Activated T-helper 17 cell treated with anti-CD3 and anti-CD28 coated beads, Interleukin-2, amount 50 U/mL, for 72 hours (primary cell): Measurements from ENCODE around the gene C3orf22. TPM values are rescaled to one million over a fixed set of nuclear protein-coding genes. Genes with fewer than 3 reads are reported as not detected.

ENCODE experiments used
- ATAC-seq: fragments of 150-1000 bp; cut with Tn5 transposase; replicated peaks from 2 replicates; pipeline ENCODE4 v1.10.0; 2021; ENCODE audit warnings: mild to moderate bottlenecking, moderate library complexity
- H3K27ac Mint-ChIP-seq: one replicate; pipeline ENCODE4 v1.8.0; 2022; ENCODE audit warnings: mixed read lengths
- H3K27me3 Mint-ChIP-seq: one replicate; pipeline ENCODE4 v1.8.0; 2022; ENCODE audit warnings: mixed read lengths
- H3K36me3 Mint-ChIP-seq: one replicate; pipeline ENCODE4 v1.8.0; 2022; ENCODE audit warnings: low read depth, mild to moderate bottlenecking, mixed read lengths
- H3K4me1 Mint-ChIP-seq: one replicate; pipeline ENCODE4 v1.8.0; 2022; ENCODE audit warnings: mixed read lengths
- H3K4me3 Mint-ChIP-seq: one replicate; pipeline ENCODE4 v1.8.0; 2022; ENCODE audit warnings: mild to moderate bottlenecking, mixed read lengths
- H3K9me3 Mint-ChIP-seq: one replicate; pipeline ENCODE4 v1.8.0; 2022; ENCODE audit warnings: mixed read lengths
- total RNA-seq, 2 donors: library from RNA; stranded (reverse); gene quantifications; one replicate each; pipeline ENCODE4 v1.2.3, GENCODE V29; 2022

The C3orf22 gene
- total RNA-seq, 2 donors from 2014 or later: not detected

DNA sequence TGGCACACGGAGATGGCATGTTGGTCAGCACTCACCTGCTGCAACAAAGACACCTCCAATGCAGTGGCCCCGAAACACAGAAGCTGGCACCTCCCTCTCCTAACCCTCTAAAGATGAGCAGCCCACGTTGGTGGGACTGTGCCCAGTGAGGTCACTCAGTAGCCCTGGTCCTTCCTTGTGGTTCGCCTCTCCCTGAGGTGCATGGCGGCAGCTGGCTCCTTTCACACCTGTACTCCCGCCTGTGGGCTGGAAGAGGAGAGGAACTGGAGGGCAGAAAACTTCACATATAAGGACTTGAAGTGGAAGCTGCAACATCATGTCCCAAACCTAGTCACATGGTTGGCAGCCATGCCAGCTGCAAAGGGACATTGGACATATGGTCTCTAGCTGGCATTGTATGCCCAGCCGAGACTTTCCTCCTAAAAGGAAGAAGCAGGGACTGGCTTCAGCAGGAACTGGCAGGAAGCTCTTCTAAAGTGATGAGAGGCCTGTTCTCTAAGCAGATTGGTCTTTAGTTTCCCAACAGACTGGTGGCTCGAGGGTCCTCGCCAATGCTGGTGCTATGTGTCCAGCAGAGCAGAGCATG lies 10.8 kb upstream of the C3orf22 start:
- no peak overlapping the region for H3K27ac Mint-ChIP-seq
- no peak for ATAC-seq

DNA sequence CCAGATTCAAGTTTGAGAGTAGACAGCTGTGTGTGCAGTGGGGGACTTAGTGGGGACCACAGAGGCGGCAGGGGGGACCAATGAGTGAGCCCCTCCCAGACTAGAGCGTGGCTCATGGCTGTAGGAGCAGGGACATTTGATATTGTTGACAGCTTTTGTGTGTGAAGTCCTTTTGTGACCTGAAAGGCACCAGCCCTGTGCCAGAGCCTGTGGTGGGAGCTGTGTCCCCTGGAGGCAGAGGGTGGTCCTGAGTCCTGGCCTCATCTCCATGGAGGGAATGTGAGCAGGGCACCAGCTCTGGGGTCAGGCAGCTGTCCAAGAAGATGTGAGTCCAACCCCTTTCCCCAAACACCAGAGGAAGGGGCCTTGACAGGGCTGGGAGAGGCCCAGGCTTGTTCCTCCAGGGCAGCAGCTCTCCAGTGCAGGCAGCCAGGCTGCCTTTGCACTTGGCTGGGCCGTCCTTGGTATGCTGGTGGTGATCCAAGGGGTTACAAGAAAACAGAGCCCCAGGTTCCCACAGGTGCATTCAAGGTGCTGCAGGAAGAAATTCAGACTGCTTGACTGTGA lies 10.1 kb upstream of the C3orf22 start:
- Mint-ChIP-seq H3K9me3 (no peaks in the 10 kb centered on the region), H3K27ac (no peak overlapping the region), H3K4me1 (no peaks in the 10 kb centered on the region), H3K4me3 (no peak overlapping the region), H3K27me3 (peaks cover 28% of the 10 kb centered on the region), H3K36me3 (no peaks in the 10 kb centered on the region)
- ATAC-seq: no peak

More for the DNA sequence above, 10.8 kb upstream of the C3orf22 start:
- H3K4me1 Mint-ChIP-seq: no peaks in the 10 kb centered on the region
- H3K27me3 Mint-ChIP-seq: peaks cover 33% of the 10 kb centered on the region
- H3K36me3 Mint-ChIP-seq: no peaks in the 10 kb centered on the region
- H3K4me3 Mint-ChIP-seq: no peak overlapping the region
- no peaks in the 10 kb centered on the region for H3K9me3 Mint-ChIP-seq

DNA sequence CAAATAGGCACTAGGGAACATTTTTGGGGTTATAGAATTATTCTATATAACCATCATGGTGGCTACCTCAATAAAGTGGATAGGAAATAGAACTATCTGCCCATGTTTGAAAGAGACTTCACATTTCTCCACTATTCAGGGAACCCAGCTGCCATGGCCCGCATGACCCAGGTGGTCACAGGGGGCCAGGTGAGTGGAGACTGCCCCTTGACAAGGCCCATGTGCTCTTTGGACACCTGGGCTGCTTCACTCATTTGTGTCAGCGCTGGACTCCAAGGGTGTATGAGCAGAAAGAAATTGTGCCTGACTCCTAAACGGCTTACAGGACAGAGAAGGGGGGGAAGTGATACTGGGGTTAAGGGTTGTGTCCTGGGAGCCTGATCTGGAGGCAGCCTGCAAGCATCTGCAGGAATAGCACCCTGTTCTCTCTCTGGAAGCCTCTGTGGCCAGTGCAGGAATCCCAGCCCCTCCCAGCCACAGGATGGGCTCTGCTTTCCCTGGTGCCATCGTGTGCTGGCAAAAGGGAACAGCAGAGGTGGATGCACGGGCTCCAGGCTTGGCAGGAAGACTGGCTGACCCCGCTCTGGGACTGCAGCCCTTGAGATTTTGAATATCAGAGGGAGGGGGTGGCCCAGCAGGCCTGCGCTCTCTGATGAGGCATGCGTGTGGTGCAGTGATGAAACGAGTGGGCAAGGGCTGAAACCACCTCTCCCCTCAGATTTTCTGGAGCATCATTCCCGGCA lies 9.1 kb upstream of the C3orf22 start:
- peaks cover 23% of the 10 kb centered on the region for H3K27me3 Mint-ChIP-seq
- H3K4me1 Mint-ChIP-seq: no peaks in the 10 kb centered on the region
- H3K36me3 Mint-ChIP-seq: no peaks in the 10 kb centered on the region
- no peak for ATAC-seq
- H3K27ac Mint-ChIP-seq: no peak overlapping the region
- no peaks in the 10 kb centered on the region for H3K9me3 Mint-ChIP-seq
- no peak overlapping the region for H3K4me3 Mint-ChIP-seq

DNA sequence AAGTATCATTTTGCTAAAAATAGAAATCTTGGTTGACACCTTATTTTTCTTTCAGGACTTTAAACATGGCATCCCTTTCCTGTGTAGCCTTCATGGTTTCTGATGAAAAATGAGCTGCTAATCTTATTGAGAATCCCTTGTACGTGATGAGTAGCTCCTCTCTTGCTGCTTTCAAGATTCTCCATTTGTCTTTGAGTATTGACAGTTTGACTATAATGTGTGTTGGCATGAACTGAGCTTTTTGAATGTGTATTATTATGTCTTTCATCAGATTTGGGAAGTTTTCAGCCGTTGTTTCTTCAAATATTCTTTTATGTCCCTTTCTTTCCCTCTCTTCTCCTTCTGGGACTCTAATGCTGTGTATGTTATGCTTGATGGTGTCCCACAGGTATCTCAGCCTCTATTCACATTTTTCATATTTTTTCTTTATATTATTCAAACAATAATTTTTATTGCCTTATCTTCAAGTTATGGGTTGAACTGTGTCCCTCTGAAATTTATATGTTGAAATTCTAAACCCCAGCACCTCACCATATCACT lies 4.1 kb upstream of the C3orf22 start:
- no peaks in the 10 kb centered on the region for H3K36me3 Mint-ChIP-seq

DNA sequence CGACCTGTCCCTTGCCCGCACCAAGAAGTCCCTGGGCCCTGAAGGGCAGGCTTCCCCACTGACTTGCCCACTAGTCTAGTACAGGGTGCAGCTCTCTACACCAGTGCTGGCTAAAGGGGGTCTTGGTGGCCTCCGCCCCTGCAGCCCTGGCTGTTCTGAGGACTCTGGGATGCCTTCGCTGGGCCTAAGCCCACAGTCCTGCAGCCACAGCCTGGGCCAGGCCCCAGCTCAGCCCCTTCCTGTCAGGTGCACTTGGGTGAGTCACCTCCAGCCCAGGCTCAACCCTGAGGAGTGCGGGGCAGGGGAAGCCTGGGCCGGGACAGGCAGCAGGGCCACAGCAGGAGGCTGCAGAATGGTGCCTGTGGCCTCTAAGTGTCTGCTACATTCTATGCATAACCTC lies 971 bp downstream of the C3orf22 start:
- no peaks in the 10 kb centered on the region for H3K4me1 Mint-ChIP-seq
- no peaks in the 10 kb centered on the region for H3K9me3 Mint-ChIP-seq
- no peaks in the 10 kb centered on the region for H3K36me3 Mint-ChIP-seq
- ATAC-seq: no peak
- H3K27ac Mint-ChIP-seq: no peak overlapping the region
- peaks cover 2% of the 10 kb centered on the region for H3K27me3 Mint-ChIP-seq
- no peak overlapping the region for H3K4me3 Mint-ChIP-seq

More for the DNA sequence above, 4.1 kb upstream of the C3orf22 start:
- Mint-ChIP-seq H3K4me3 (no peak overlapping the region), H3K4me1 (no peaks in the 10 kb centered on the region), H3K27ac (no peak overlapping the region), H3K27me3 (peaks cover 15% of the 10 kb centered on the region), H3K9me3 (no peaks in the 10 kb centered on the region)
- ATAC-seq: no peak

DNA sequence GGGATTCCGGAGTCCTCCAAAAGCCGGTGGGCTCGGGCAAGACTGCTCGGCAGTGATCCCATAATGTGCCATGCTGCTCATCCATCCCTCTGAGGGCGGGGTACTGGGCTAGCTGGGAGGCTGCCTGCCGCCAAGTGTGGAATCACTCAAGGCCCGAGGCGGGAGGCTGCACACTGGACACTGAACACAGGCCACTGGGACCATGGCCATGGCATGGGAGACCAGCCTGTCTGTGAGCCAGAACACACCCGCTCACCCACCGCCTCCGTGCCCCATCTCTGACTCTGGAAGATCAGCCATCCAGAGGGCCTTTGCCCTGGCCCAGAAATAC lies 1.4 kb downstream of the C3orf22 start:
- no peak overlapping the region for H3K4me3 Mint-ChIP-seq
- no peak overlapping the region for H3K27ac Mint-ChIP-seq
- H3K4me1 Mint-ChIP-seq: no peaks in the 10 kb centered on the region
- no peak for ATAC-seq
- no peaks in the 10 kb centered on the region for H3K9me3 Mint-ChIP-seq
- no peaks in the 10 kb centered on the region for H3K27me3 Mint-ChIP-seq
- no peaks in the 10 kb centered on the region for H3K36me3 Mint-ChIP-seq

DNA sequence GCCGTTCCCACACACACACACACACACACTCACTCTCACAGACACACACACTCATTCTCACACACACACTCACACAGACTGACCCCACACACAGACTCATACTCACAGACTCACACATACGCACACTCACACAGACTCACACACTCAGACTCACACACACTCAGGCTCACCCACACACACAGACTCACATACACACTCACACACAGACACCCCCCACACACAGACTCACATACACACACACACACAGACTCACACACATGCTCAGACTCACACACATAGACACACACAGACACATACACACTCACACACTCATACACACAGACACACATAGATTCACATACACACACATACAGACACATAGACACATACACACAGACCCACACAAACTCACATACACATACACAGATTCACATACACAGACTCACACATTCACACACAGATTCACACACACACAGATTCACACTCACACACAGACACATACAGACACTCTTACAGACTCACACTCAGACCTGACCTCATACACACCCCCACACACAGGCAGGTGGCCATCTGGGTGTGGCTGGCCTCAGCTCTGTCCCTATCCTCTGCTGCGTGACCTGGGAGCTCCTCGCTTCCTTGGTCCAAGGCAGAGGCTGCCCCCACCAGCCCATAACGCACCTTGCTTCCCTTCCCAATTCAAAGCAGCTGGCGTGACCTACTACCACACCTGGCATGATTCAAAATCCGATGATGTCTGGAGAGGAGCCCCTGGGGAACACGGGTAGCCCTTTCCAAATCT lies 1.9 kb downstream of the C3orf22 start:
- no peaks in the 10 kb centered on the region for H3K4me1 Mint-ChIP-seq
- H3K27me3 Mint-ChIP-seq: no peaks in the 10 kb centered on the region
- no peaks in the 10 kb centered on the region for H3K9me3 Mint-ChIP-seq
- no peak for ATAC-seq
- no peak overlapping the region for H3K4me3 Mint-ChIP-seq
- H3K27ac Mint-ChIP-seq: no peak overlapping the region
- H3K36me3 Mint-ChIP-seq: no peaks in the 10 kb centered on the region

DNA sequence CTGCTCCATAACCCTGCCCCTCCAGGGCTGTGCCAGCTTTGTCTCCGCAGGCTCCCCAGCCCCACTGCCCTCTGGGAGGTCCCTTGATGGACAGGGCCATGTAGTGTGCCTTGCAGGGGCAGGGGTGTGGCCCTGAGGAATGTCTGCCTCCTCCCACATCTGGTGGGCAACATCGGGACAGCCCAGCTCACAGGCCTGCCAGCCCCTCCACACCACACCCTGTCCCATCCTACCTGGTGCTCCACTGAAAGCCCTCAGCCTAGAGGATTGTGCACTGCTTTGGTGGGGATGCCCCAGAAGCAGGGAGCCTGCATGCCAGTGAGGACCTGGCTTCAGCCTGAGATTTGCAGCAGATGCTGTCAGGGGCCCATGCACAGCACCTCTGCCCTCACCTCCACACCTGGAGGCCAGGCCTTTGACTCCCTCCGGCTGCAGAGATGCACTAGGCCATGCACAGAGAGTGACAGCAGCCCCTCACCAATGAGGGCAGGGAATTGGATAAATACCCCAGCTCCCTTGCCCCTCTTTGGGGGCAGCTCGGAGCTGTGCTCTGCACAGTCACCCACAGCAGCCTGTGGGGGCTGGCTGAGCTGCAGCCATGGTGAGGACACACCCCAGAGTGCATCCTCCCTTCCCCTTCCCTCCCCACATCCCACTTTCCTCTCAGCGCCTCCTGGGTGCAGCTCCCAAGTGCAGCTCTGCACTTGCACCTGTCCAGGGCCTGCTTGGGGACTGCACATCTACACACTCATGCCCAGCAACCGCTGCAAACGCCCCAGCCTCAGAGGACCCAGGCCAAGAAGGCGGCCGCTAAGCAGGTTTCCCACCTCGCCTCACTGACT lies 2.7 kb downstream of the C3orf22 start:
- ATAC-seq: no peak
- no peaks in the 10 kb centered on the region for H3K9me3 Mint-ChIP-seq
- H3K36me3 Mint-ChIP-seq: no peaks in the 10 kb centered on the region
- H3K4me1 Mint-ChIP-seq: no peaks in the 10 kb centered on the region
- H3K4me3 Mint-ChIP-seq: no peak overlapping the region
- no peak overlapping the region for H3K27ac Mint-ChIP-seq
- peaks cover 2% of the 10 kb centered on the region for H3K27me3 Mint-ChIP-seq

DNA sequence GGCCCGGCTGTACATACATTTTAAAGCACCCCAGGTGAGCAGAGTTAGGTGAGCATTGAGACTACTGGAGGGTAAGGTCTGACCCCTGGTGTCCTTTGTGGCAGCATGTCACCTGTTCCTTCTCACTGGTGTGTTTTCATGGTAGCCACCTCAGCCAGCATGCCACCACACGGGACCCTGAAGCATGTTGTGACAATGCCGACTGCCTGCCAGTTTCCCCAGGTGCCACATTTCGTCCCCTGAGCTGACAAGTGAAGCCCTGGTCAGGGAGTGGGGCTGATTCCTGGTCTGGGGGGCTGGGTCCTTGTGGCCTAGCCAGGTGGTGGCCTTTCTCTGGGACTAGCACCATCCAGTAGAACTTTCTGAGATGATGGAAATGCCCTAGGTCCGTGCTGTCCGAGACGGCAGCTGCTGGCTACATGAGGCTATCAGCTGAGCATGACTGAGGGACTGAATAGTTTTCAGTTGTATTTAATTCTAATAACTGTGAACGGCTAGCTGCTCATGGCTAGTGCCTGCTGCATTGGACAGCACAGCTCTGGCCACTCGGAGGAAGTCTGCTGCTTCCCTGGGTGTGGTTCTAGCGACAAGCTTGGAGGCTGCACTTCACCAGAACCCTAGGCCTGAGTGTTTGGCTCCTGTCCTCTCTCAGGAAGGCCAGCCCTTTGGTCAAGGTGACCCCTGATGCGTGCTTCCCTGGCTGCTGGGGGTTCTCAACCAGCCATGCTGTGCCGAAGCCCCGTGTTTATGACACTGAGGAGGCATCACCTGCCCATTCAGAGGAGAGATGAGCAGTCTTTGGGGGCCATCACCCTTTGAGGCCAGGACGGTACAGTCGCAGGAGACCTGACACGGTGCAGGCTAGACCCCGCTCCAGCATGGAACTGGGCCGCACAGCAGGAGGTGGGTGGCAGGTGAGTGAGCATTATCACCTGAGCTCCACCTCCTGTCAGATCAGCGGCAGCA lies 3.9 kb downstream of the C3orf22 start:
- no peaks in the 10 kb centered on the region for H3K36me3 Mint-ChIP-seq
- no peak overlapping the region for H3K4me3 Mint-ChIP-seq
- H3K9me3 Mint-ChIP-seq: no peaks in the 10 kb centered on the region
- no peak overlapping the region for H3K27ac Mint-ChIP-seq
- no peak for ATAC-seq
- H3K4me1 Mint-ChIP-seq: no peaks in the 10 kb centered on the region
- peaks cover 6% of the 10 kb centered on the region for H3K27me3 Mint-ChIP-seq

DNA sequence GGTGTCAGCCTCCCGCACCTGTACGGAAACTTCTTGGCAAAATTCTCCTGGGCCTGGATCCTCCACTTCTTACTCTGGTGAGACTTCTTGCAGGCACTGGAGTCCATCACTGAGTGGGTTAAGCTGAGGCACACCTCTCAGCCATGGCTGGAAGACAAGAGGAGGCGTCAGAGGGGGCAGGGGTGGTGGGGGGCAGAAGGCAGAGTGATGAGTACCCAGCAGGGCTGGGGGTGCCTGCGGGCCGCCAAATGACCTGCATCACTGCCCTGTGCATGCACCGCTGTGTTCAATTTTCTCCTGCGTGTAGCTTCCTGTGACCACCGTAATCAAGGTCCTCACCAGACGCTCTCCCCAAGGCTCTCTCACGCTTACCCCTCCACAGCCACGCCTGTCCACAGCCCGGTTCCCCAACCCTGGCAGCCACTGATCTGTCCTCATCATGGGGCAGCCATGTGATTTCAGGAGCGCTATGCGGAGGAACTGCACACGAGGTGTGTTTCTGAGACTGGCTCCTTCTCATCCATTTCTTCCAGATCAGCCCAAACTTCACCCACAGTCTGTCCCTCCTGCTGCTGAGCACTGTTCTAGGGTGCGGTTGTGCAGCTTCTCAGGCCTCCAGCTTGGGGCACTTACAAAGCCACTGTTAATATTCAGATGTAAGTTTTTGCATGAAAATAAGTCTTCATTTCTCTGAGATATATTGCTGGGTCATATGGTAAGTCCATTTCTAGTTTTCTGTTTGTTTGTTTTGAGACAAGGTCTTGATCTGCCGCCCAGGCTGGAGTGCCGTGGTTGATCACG lies 5.2 kb downstream of the C3orf22 start:
- Mint-ChIP-seq H3K9me3 (no peaks in the 10 kb centered on the region), H3K4me3 (no peak overlapping the region)

DNA sequence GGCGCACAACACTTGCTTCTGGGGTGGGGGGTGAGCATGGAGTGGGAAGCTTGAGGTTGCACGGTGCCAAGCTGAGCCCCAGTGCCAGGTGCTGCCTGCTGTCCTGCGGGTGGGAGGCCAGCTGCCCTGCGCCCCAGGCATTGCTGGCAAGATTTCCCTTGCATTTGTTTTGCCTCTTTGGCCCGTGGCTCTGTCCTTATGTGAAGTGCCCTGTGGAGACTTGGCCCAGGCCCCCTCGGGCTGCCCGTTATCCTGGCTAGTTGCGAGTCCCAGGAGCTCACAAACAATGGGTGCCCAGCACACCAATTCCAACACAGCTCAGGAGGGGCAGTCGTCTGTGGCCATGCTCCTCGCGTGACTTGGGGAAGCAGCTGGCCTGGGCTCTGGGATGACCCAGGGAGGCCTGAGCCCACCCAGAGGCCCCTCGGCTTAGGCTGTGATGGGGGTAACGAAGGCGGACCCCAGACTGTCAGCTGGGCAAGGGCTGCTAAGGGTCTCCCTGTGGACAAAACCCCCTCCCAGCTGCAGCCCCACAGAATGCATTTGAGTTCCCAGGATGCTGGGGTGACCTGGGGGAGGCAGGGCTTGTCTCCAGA lies 5.9 kb downstream of the C3orf22 start:
- Mint-ChIP-seq H3K36me3 (no peaks in the 10 kb centered on the region), H3K27me3 (peaks cover 11% of the 10 kb centered on the region), H3K9me3 (no peaks in the 10 kb centered on the region), H3K4me3 (no peak overlapping the region), H3K27ac (no peak overlapping the region), H3K4me1 (no peaks in the 10 kb centered on the region)
- no peak for ATAC-seq

More for the DNA sequence above, 5.2 kb downstream of the C3orf22 start:
- no peak for ATAC-seq
- H3K36me3 Mint-ChIP-seq: no peaks in the 10 kb centered on the region
- peaks cover 11% of the 10 kb centered on the region for H3K27me3 Mint-ChIP-seq
- H3K27ac Mint-ChIP-seq: no peak overlapping the region
- H3K4me1 Mint-ChIP-seq: no peaks in the 10 kb centered on the region
